ENCODE measurements around the gene ARID1A.

Gene ARID1A

GRCh38 chr1:26781206-26781825 lies 85.5 kb downstream of the ARID1A start:
- H3K4me3 Mint-ChIP-seq = no peak overlapping the region
- H3K27me3 Mint-ChIP-seq = no peaks in the 10 kb centered on the region
- H3K4me1 Mint-ChIP-seq (ENCODE audit: low read depth) = peaks cover 52% of the 10 kb centered on the region
- peaks cover 10% of the 10 kb centered on the region for H3K36me3 Mint-ChIP-seq
- H3K27ac Mint-ChIP-seq = peak overlapping the region; percentile 83
- H3K9me3 Mint-ChIP-seq (ENCODE audit: low read depth) = no peaks in the 10 kb centered on the region

- peaks cover 10% of the 10 kb centered on the region for H3K36me3 Mint-ChIP-seq
These were observed 86.9 kb downstream of the ARID1A start for GRCh38 chr1:26782521-26783212.

GRCh38 chr1:26783646-26784022 lies 87.8 kb downstream of the ARID1A start:
- H3K4me3 Mint-ChIP-seq = no peak overlapping the region
- H3K27ac Mint-ChIP-seq = peak overlapping the region; percentile 98
- no peaks in the 10 kb centered on the region for H3K27me3 Mint-ChIP-seq
- H3K9me3 Mint-ChIP-seq (ENCODE audit: low read depth) = no peaks in the 10 kb centered on the region
- peaks cover 7% of the 10 kb centered on the region for H3K36me3 Mint-ChIP-seq
- peaks cover 57% of the 10 kb centered on the region for H3K4me1 Mint-ChIP-seq (ENCODE audit: low read depth)

More at GRCh38 chr1:26782521-26783212, 86.9 kb downstream of the ARID1A start:
- H3K27me3 Mint-ChIP-seq = no peaks in the 10 kb centered on the region
- H3K4me3 Mint-ChIP-seq = no peak overlapping the region
- no peaks in the 10 kb centered on the region for H3K9me3 Mint-ChIP-seq (ENCODE audit: low read depth)
- H3K4me1 Mint-ChIP-seq (ENCODE audit: low read depth) = peaks cover 61% of the 10 kb centered on the region
- peak overlapping the region; percentile 83 for H3K27ac Mint-ChIP-seq

- Mint-ChIP-seq H3K27me3 (no peaks in the 10 kb centered on the region), H3K9me3 (ENCODE audit: low read depth) (no peaks in the 10 kb centered on the region), H3K27ac (peak overlapping the region; percentile 98), H3K4me1 (ENCODE audit: low read depth) (peaks cover 62% of the 10 kb centered on the region), H3K4me3 (no peak overlapping the region), H3K36me3 (peaks cover 4% of the 10 kb centered on the region)
These were observed 88.4 kb downstream of the ARID1A start for GRCh38 chr1:26784023-26784871.

GRCh38 chr1:26784886-26785285 lies 89.1 kb downstream of the ARID1A start:
- Mint-ChIP-seq H3K4me1 (ENCODE audit: low read depth) (peaks cover 66% of the 10 kb centered on the region), H3K27ac (peak overlapping the region; percentile 98), H3K27me3 (no peaks in the 10 kb centered on the region), H3K9me3 (ENCODE audit: low read depth) (no peaks in the 10 kb centered on the region), H3K36me3 (peaks cover 4% of the 10 kb centered on the region), H3K4me3 (no peak overlapping the region)

- H3K27me3 Mint-ChIP-seq = no peaks in the 10 kb centered on the region
- peaks cover 76% of the 10 kb centered on the region for H3K4me1 Mint-ChIP-seq (ENCODE audit: low read depth)
- H3K4me3 Mint-ChIP-seq = peak overlapping the region; percentile 93
- peak overlapping the region; percentile 98 for H3K27ac Mint-ChIP-seq
- H3K36me3 Mint-ChIP-seq = peaks cover 4% of the 10 kb centered on the region
- H3K9me3 Mint-ChIP-seq (ENCODE audit: low read depth) = no peaks in the 10 kb centered on the region
These were observed 90.0 kb downstream of the ARID1A start for GRCh38 chr1:26785611-26786436.

- Mint-ChIP-seq H3K4me1 (ENCODE audit: low read depth) (peaks cover 80% of the 10 kb centered on the region), H3K27ac (peak overlapping the region; percentile 98), H3K4me3 (peak overlapping the region; percentile 93), H3K9me3 (ENCODE audit: low read depth) (no peaks in the 10 kb centered on the region), H3K36me3 (peaks cover 4% of the 10 kb centered on the region), H3K27me3 (no peaks in the 10 kb centered on the region)
These were observed 90.9 kb downstream of the ARID1A start for GRCh38 chr1:26786437-26787380.

GRCh38 chr1:26787381-26787705 lies 91.5 kb downstream of the ARID1A start:
- H3K4me1 Mint-ChIP-seq (ENCODE audit: low read depth) = peaks cover 75% of the 10 kb centered on the region
- H3K36me3 Mint-ChIP-seq = peaks cover under 1% of the 10 kb centered on the region
- H3K9me3 Mint-ChIP-seq (ENCODE audit: low read depth) = no peaks in the 10 kb centered on the region
- H3K27ac Mint-ChIP-seq = peak overlapping the region; percentile 98
- H3K27me3 Mint-ChIP-seq = no peaks in the 10 kb centered on the region
- peak overlapping the region; percentile 93 for H3K4me3 Mint-ChIP-seq

GRCh38 chr1:26787706-26788514 lies 92.1 kb downstream of the ARID1A start, which contains the start of gene PIGV:
TSS of gene PIGV (plus strand) at chr1:26787950. CDS start at chr1:26790816, 2,866 bp downstream.
- Mint-ChIP-seq H3K9me3 (ENCODE audit: low read depth) (no peaks in the 10 kb centered on the region), H3K4me3 (peak within 1 kb of the TSS; percentile 93), H3K27ac (peak within 1 kb of the TSS; percentile 98), H3K4me1 (ENCODE audit: low read depth) (peaks cover 74% of the 10 kb centered on the region), H3K36me3 (peaks cover 3% of the 10 kb centered on the region), H3K27me3 (no peaks in the 10 kb centered on the region)

- H3K27ac Mint-ChIP-seq = peak overlapping the region; percentile 96
- H3K36me3 Mint-ChIP-seq = peaks cover 8% of the 10 kb centered on the region
- H3K27me3 Mint-ChIP-seq = no peaks in the 10 kb centered on the region
- H3K4me1 Mint-ChIP-seq (ENCODE audit: low read depth) = peaks cover 75% of the 10 kb centered on the region
- H3K9me3 Mint-ChIP-seq (ENCODE audit: low read depth) = no peaks in the 10 kb centered on the region
- H3K4me3 Mint-ChIP-seq = peak overlapping the region; percentile 93
These were observed 92.6 kb downstream of the ARID1A start for GRCh38 chr1:26788515-26788785.

GRCh38 chr1:26788836-26789611 lies 93.2 kb downstream of the ARID1A start:
- Mint-ChIP-seq H3K4me3 (peak overlapping the region; percentile 93), H3K27me3 (no peaks in the 10 kb centered on the region), H3K27ac (peak overlapping the region; percentile 96), H3K9me3 (ENCODE audit: low read depth) (no peaks in the 10 kb centered on the region), H3K4me1 (ENCODE audit: low read depth) (peaks cover 75% of the 10 kb centered on the region), H3K36me3 (peaks cover 8% of the 10 kb centered on the region)

- H3K36me3 Mint-ChIP-seq = peaks cover 8% of the 10 kb centered on the region
- peak overlapping the region; percentile 93 for H3K4me3 Mint-ChIP-seq
- peak overlapping the region; percentile 96 for H3K27ac Mint-ChIP-seq
- H3K9me3 Mint-ChIP-seq (ENCODE audit: low read depth) = no peaks in the 10 kb centered on the region
- H3K27me3 Mint-ChIP-seq = no peaks in the 10 kb centered on the region
- H3K4me1 Mint-ChIP-seq (ENCODE audit: low read depth) = peaks cover 73% of the 10 kb centered on the region
These were observed 93.7 kb downstream of the ARID1A start for GRCh38 chr1:26789612-26789865.

- Mint-ChIP-seq H3K4me3 (peak overlapping the region; percentile 93), H3K4me1 (ENCODE audit: low read depth) (peaks cover 69% of the 10 kb centered on the region)
These were observed 94.1 kb downstream of the ARID1A start for GRCh38 chr1:26789931-26790330.

More at GRCh38 chr1:26789931-26790330, 94.1 kb downstream of the ARID1A start:
- Mint-ChIP-seq H3K27ac (peak overlapping the region; percentile 96), H3K27me3 (no peaks in the 10 kb centered on the region), H3K36me3 (peaks cover 8% of the 10 kb centered on the region), H3K9me3 (ENCODE audit: low read depth) (no peaks in the 10 kb centered on the region)
